ENCODE data around the gene ANGPTL4. TPM values are rescaled to one million over a fixed set of nuclear protein-coding genes. Genes with fewer than 3 reads are reported as not detected.
A peak's percentile ranks its signal among the peaks of the same experiment; 100 is the strongest.

Gene ANGPTL4
- total and polyA plus RNA-seq, 2 of the 13 experiments (the other 11 are each of a cell fraction or from before 2014, with no cell fraction given): 0.80 to 21.7 TPM

DNA sequence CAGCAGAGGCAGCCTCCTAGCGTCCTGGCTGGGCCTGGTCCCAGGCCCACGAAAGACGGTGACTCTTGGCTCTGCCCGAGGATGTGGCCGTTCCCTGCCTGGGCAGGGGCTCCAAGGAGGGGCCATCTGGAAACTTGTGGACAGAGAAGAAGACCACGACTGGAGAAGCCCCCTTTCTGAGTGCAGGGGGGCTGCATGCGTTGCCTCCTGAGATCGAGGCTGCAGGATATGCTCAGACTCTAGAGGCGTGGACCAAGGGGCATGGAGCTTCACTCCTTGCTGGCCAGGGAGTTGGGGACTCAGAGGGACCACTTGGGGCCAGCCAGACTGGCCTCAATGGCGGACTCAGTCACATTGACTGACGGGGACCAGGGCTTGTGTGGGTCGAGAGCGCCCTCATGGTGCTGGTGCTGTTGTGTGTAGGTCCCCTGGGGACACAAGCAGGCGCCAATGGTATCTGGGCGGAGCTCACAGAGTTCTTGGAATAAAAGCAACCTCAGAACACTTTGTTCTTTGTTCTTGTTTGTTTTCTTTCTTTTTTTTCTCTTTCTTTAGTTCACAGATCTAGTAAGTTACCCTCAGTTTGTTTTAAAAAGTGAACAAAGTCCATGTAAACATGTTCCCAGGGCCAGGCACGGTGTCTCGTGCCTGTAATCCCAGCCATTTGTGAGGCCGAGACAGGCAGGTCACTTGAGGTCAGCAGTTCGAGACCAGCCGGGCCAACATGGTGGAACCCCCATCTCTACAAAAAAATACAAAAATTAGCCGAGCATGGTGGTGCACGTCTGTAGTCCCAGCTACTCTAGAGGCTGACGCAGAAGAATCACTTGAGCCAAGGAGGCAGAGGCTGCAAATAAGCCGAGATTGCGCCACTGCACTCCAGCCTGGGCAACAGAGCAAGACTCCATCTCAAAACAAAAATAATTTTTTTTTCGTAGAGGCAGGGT lies 10.2 kb downstream of the ANGPTL4 start (continued):
- TF ChIP-seq NR2F1 (CRISPR knock-in tag; IDR thresholded peaks at IDR 0.05): peak; percentile 49 to 82; a peak in 3 of 4 replicates
- TF ChIP-seq ZBTB38 (CRISPR knock-in tag; IDR thresholded peaks at IDR 0.05): peak; percentile 59; the same call in 1 of the 2 replicates
- TF ChIP-seq, protein P1, sequence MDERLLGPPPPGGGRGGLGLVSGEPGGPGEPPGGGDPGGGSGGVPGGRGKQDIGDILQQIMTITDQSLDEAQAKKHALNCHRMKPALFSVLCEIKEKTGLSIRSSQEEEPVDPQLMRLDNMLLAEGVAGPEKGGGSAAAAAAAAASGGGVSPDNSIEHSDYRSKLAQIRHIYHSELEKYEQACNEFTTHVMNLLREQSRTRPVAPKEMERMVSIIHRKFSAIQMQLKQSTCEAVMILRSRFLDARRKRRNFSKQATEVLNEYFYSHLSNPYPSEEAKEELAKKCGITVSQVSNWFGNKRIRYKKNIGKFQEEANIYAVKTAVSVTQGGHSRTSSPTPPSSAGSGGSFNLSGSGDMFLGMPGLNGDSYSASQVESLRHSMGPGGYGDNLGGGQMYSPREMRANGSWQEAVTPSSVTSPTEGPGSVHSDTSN (CRISPR knock-in tag; IDR thresholded peaks at IDR 0.05): no peak
- peak; percentile 87; the same call in 1 of the 2 replicates for TF ChIP-seq MIER3 (CRISPR knock-in tag; IDR thresholded peaks at IDR 0.05; ENCODE audit: borderline replicate concordance)
- TF ChIP-seq, protein P2, sequence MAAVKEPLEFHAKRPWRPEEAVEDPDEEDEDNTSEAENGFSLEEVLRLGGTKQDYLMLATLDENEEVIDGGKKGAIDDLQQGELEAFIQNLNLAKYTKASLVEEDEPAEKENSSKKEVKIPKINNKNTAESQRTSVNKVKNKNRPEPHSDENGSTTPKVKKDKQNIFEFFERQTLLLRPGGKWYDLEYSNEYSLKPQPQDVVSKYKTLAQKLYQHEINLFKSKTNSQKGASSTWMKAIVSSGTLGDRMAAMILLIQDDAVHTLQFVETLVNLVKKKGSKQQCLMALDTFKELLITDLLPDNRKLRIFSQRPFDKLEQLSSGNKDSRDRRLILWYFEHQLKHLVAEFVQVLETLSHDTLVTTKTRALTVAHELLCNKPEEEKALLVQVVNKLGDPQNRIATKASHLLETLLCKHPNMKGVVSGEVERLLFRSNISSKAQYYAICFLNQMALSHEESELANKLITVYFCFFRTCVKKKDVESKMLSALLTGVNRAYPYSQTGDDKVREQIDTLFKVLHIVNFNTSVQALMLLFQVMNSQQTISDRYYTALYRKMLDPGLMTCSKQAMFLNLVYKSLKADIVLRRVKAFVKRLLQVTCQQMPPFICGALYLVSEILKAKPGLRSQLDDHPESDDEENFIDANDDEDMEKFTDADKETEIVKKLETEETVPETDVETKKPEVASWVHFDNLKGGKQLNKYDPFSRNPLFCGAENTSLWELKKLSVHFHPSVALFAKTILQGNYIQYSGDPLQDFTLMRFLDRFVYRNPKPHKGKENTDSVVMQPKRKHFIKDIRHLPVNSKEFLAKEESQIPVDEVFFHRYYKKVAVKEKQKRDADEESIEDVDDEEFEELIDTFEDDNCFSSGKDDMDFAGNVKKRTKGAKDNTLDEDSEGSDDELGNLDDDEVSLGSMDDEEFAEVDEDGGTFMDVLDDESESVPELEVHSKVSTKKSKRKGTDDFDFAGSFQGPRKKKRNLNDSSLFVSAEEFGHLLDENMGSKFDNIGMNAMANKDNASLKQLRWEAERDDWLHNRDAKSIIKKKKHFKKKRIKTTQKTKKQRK (IDR thresholded peaks at IDR 0.05; ENCODE audit: low read length): no peak
- TF ChIP-seq ZSCAN25 (CRISPR knock-in tag; IDR thresholded peaks at IDR 0.05): peak; percentile 66
- TF ChIP-seq, protein P3, sequence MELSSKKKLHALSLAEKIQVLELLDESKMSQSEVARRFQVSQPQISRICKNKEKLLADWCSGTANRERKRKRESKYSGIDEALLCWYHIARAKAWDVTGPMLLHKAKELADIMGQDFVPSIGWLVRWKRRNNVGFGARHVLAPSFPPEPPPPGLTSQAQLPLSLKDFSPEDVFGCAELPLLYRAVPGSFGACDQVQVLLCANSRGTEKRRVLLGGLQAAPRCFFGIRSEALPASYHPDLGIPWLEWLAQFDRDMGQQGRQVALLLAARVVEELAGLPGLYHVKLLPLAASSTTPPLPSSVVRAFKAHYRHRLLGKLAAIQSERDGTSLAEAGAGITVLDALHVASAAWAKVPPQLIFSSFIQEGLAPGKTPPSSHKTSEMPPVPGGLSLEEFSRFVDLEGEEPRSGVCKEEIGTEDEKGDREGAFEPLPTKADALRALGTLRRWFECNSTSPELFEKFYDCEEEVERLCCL (CRISPR knock-in tag; IDR thresholded peaks at IDR 0.05; ENCODE audit: borderline replicate concordance): no peak
- TF ChIP-seq CBX1 (IDR thresholded peaks at IDR 0.05; ENCODE audit: low read depth): peak; percentile 55
- no peak for TF ChIP-seq CENPX (CRISPR knock-in tag; IDR thresholded peaks at IDR 0.05)
- TF ChIP-seq ZNF138 (CRISPR knock-in tag; IDR thresholded peaks at IDR 0.05; ENCODE audit: low read depth): no peak
- TF ChIP-seq, protein P4, sequence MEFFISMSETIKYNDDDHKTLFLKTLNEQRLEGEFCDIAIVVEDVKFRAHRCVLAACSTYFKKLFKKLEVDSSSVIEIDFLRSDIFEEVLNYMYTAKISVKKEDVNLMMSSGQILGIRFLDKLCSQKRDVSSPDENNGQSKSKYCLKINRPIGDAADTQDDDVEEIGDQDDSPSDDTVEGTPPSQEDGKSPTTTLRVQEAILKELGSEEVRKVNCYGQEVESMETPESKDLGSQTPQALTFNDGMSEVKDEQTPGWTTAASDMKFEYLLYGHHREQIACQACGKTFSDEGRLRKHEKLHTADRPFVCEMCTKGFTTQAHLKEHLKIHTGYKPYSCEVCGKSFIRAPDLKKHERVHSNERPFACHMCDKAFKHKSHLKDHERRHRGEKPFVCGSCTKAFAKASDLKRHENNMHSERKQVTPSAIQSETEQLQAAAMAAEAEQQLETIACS (CRISPR knock-in tag; IDR thresholded peaks at IDR 0.05): no peak
- TF ChIP-seq, protein P5, sequence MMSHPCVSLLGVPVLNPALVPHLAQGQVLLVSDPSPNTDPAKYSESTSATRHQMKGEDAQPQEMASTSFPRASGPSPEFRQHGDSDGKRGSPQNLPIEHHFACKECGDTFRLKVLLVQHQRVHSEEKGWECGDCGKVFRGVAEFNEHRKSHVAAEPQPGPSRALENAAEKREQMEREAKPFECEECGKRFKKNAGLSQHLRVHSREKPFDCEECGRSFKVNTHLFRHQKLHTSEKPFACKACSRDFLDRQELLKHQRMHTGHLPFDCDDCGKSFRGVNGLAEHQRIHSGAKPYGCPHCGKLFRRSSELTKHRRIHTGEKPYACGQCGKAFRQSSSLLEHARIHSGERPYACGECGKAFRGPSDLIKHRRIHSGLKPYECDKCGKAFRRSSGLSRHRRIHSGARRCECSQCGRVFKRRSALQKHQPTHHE (CRISPR knock-in tag; IDR thresholded peaks at IDR 0.05; ENCODE audit: borderline replicate concordance): no peak
- peak; percentile 88 for TF ChIP-seq GFI1 (CRISPR knock-in tag; IDR thresholded peaks at IDR 0.05; ENCODE audit: borderline replicate concordance)
- TF ChIP-seq, protein P6, sequence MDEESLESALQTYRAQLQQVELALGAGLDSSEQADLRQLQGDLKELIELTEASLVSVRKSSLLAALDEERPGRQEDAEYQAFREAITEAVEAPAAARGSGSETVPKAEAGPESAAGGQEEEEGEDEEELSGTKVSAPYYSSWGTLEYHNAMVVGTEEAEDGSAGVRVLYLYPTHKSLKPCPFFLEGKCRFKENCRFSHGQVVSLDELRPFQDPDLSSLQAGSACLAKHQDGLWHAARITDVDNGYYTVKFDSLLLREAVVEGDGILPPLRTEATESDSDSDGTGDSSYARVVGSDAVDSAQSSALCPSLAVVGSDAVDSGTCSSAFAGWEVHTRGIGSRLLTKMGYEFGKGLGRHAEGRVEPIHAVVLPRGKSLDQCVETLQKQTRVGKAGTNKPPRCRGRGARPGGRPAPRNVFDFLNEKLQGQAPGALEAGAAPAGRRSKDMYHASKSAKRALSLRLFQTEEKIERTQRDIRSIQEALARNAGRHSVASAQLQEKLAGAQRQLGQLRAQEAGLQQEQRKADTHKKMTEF (CRISPR knock-in tag; IDR thresholded peaks at IDR 0.05): peak; percentile 95
- no peak for TF ChIP-seq KDM5A (IDR thresholded peaks at IDR 0.05; ENCODE audit: borderline replicate concordance, low read length)
- no peak for TF ChIP-seq TOPORS (CRISPR knock-in tag; IDR thresholded peaks at IDR 0.05)
- TF ChIP-seq RARA (CRISPR knock-in tag; IDR thresholded peaks at IDR 0.05): peak; percentile 96
